ENCODE measurements around the gene MLN.

- TF ChIP-seq RCOR1 (IDR thresholded peaks at IDR 0.05; ENCODE audit: insufficient replicate concordance, low read length) (no peak), CTCF (conservative IDR thresholded peaks at IDR 0.05; ENCODE audit: low read depth, low read length) (no peak), CEBPB (IDR thresholded peaks at IDR 0.05; ENCODE audit: low read depth, low read length) (no peak), BHLHE40 (IDR thresholded peaks at IDR 0.05; ENCODE audit: low read depth, low read length) (no peak)
Observed at GRCh38 chr6:33749401-33749800, 54.4 kb downstream of the MLN start.
